ENCODE measurements around the gene PRKAG2.
"Not testable (repeated sequence)": the region's sequence is repeated elsewhere in the genome, so short reads cannot be mapped to it uniquely, and the experiment has no call there.

PRKAG2 gene

DNA sequence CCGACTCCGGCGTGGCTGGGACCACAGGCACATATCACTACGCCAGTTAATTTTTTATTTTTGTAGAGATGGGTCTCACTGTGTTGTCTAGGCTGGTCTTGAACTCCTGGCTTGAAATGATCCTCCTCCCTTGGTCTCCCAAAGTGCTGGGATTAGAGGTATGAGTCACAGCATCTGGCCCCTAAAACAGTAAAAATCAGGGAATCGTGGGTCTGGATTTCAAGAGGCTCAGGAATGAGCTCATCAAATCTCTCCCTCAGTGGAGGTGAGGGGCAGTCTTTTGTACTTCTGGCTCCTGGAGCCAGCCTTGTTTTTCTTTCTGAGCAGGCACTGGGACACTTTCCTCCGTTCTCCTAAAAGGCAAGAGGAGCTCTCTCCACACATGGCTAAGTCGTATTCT lies 325.1 kb downstream of the PRKAG2 start:
- no peak for DNase-seq (ENCODE audit: low read depth)

GRCh38 chr7:151550656-151551286 lies 326.1 kb downstream of the PRKAG2 start:
- peak; percentile 85 for DNase-seq (ENCODE audit: low read depth)

DNA sequence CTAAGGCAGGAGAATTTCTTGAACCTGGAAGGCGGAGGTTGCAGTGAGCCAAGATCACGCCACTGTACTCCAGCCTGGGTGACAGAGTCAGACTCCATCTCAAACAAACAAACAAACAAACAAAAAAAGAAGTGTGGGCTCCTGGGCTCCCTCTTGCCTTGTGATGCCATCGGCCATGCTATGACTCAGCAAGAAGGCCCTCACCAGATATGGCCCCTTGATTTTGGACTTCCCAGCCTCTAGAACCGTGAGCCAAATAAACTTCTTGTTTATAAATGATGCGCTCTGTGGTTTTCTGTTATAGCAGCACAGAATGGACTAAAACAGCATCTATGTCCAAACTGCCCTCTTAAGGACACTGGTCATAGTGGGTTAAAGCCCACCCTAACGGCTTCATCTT lies 327.3 kb downstream of the PRKAG2 start:
- no peak for DNase-seq (ENCODE audit: low read depth)

DNA sequence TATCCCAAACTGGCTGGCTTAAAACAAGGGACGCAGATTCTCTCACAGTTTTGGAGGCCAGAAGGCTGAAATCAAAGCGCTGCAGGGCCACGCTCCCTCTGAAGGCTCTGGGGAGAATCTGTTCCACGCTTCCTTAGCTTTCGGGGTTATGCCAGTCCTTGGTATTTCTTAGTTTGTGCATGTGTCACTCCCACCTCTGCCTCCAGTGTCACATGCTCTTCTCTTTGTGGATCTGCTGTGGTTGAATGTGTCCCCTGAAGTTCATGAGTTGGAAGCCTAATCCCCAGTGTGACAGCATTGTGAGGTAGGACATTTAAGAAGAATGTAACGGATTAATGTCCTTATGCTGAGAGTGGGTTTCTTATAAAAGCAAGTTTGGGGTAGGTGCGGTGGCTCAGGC lies 327.8 kb downstream of the PRKAG2 start:
- no peak for DNase-seq (ENCODE audit: low read depth)

DNA sequence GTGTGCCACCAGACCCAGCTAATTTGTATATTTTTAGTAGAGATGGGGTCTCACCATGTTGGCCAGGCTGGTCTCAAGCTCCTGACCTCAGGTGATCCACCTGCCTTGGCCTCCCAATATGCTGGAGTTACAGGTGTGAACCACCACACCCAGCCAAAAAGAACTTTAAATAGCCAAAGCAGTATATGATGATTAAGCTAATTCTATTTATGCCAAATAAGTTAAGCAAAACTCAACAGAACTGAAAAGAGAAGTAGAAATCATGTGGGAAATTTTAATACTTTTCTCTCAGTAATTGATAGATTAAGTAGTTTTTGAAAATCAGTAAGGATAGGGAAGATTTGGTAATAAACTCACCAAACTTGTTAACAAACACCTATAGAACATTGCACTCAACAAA lies 332.7 kb downstream of the PRKAG2 start:
- no peak for DNase-seq (ENCODE audit: low read depth)

GRCh38 chr7:151542606-151543130 lies 334.2 kb downstream of the PRKAG2 start:
- DNase-seq (ENCODE audit: low read depth), result no peak

DNA sequence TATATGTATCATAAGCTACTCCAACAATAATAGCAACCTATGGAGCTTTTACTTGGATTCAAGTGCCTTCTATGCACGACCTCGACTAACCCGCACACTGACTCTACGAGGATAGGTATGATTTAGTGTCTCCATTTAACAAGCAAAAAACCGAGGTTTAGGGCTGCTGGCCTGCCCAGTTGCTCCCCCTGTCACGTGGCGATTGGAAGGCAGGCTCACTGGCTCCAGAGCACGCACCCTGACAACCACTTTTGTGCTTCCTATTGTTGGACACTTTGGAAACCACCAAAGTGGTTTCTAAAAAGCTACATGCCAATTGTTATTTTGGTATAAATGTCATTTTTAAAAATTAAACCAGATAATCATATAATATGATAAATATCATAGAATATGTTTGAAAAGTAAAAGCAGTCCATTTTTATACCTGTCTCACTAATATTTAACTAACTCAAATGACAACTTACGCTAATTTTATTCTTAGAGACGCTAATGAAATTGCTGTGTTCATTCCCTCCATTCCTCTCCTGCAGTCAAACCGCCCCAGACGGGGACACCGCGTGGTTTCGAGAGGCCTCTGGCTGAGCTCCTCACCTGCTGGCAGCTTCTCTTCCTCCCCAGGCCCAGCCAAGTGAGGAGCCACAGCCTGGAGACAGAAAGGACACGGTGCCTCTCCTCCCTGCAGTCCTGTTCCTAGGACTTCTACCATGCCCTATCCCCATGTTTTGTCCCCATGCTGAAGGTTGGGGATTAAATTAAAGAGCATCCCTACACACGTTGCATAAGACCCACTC lies 335.0 kb downstream of the PRKAG2 start:
- DNase-seq (ENCODE audit: low read depth), result no peak

DNA sequence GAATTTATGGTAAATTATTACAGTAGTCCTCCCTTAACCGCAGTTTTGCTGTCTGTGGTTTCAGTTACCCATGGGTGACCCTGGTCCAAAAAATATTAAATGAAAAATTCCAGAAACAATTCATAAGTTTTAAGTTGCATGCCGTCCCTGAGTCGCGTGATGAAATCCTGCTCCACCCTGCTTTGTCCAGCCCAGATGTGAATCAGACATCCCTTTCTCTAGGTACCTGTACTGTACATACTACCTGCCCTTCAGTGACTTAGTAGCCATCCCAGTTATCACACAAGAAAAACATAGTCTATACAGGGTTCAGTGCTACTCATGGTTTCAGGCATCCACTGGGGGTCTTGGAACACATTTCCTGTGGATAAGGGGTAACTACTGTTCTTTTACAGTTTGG lies 336.8 kb downstream of the PRKAG2 start:
- DNase-seq (ENCODE audit: low read depth), result no peak

DNA sequence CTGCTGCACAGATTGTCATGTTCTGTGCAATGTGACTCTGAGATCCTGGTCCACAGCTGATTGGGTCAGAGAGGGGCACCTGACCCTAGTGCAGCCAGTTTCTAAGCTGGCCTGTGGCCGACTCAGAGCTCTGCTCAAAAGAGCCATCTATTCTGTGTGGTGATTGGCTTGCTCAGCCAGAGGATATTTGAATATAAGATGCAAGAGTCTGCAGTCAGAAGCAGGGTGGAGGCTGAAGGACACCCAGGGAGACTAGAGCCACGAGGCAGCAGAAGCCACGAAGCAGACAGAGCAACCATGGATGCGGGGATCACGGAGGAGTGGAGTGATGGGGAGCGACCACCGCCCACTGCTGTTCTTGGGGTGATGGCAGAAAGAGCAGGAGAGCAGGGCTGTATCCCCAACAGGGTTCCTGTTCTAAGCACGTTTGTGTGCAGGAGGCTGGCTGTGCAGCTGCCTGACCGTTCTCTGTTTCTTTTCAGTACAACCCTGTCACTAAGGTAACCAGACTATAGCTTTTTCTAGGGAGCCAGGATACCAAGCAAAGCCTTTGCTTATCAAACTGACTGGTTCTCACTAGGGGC lies 337.7 kb downstream of the PRKAG2 start:
- peak; percentile 44 for DNase-seq (ENCODE audit: low read depth)

DNA sequence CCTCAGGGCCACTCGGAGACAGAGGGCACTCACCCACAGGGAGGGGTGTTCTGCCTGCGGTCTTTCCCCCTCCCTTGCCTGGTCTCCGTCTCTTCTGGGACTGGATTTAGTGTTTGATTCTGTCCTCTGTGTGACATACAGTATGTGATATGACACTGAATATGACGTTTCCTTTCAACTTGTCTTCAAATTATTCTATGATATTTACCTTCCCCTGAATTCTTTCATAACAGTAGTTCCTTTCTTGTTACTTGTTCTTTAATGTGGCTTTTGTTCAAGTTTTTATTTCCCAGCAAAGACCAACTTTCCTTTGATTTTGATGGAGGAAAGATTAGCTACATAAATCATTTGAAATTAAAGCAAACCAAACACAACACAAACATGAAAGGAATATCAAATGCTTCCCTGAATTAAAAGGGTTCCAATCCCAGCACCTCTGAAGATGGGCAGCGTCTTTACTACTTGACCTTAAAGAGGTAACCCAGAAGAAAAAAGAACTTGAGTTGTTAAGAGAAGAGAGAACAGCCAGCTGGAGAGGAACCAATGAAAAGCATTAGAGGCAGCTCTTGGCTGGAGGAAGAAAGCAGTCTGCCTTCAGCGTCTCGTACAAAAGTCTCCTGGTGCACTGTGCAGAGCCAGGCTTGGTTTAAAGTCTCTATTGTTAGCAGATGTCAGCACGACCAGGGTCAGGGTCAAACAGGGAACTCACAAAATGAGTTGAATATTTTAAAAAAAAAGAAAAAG lies 338.9 kb downstream of the PRKAG2 start:
- peak; percentile 31 for DNase-seq (ENCODE audit: low read depth)

DNA sequence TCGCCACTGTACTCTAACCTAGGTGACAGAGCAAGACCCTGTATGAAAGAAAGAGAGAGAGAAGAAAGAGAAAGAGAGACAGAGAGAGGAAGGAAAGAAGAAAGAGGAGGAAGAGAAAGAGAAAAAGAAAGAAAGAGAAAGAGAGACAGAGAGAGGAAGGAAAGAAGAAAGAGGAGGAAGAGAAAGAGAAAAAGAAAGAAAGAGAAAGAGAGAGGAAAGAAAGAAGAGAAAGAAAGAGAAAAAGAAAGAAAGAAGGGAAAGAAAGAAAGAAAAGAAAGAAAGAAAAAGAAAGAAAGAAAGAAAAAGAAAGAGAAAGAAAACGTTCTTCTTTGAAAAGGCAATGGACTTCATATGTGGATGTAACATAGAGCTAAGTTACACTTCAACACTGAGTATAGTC lies 340.7 kb downstream of the PRKAG2 start:
- not testable (repeated sequence) for DNase-seq (ENCODE audit: low read depth)

DNA sequence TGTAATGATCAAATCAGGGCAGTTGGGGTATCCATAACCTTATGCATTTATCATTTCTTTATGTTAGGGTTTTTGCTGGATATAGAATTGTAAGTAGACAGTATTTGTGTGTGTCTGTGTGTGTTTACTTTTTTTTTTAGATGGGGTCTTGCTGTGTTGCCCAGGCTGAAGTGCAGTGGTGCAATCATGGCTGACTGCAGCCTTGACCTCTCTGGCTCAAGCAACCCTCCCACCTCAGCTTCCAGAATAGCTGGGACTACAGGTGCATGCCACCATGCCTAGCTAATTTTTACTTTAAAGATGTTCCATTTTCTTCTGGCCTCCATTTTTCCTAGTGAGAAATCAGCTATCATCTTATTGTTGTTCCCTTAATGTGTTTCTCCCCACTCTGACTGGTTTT lies 347.1 kb downstream of the PRKAG2 start:
- no peak for DNase-seq (ENCODE audit: low read depth)

- no peak for DNase-seq (ENCODE audit: low read depth)
Observed at GRCh38 chr7:151524845-151525244, 352.1 kb downstream of the PRKAG2 start.

- no peak for DNase-seq (ENCODE audit: low read depth)
Observed at GRCh38 chr7:151524331-151524730, 352.6 kb downstream of the PRKAG2 start.

DNA sequence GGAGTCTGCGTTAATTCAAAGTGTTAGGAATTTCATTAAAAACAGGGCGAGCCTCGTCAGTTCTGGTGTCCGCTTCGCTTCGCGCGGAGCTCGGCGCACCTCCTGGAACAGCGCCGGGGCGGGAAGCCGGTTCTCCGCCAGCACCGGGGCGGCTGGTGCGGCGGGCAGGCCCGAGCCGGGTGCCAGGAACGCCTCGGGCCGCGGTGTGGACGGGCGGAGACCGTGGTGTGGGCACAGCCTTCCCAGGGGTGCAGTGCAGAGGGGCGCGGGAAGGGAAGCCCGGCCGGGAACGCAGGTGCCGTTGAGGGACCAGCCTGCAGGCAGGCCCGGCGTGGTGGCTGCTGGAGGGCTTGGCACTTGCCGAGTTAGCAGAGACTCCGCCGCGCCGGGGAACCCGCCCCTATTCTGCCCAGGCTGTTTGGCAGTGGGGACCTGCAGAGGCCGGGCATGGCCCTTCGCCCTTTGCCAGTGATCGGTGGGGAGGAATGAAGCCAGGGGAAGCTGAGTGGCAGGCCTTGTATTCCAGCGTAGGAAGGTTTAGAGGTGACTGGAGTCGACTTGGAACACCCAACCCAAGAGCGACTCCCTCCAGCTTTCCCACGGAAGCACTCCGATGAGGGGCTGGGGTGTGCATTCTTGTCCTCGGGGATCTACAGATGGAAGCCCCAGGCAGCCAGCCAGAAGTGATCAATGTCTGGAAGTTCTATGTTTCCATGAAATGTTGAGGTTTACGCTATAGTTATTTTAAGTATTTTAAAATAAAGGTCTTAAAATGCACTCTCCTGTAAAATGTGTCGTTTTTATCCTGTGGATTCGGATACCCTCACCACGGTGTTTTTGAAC lies 356.3 kb downstream of the PRKAG2 start:
- DNase-seq (ENCODE audit: low read depth), result no peak

GRCh38 chr7:151519765-151520418 lies 357.0 kb downstream of the PRKAG2 start, which contains the start of gene RHEB:
RHEB (minus strand) TSS chr7:151519895; CDS start chr7:151519511, 384 bp downstream.
- DNase-seq (ENCODE audit: low read depth), result peak; percentile 99

DNA sequence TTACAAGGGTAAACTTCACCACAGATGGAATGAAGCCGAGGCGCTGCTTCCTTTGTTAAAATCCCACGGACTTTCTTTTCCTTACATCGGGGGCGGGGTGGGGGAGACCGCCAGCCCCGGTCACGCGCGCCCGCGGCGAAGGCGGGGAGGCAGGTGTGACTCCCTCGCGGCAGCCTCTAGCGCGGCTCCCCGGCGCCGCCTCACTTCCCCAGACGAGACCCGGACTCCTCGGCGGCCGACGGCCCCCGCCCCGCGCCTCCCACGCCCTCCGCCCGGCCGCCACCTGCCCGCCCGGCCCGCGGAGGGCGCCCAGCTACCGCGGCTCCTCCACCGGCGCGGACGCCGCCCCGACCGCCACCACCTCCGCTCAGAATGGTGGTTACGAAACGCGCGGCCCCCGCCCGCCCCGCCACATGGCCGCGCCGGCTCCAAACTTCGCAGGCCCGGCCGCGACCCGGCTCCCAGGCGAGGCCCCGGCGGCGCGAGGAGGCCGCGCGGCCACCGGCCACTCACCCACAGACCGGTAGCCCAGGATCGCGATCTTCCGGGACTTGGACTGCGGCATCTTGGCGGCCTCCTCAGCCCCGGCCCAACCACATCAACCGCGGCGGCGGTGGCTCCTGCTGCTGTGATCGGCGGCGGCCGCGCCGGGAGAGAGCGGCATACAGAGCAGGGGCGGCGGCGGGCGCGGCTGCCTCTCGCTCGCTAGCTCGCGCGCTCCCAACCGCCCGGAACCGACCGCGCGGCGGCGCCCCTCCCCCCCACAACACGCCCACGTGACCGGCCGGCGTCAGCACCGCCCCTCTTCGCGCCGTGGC lies 357.8 kb downstream of the PRKAG2 start:
- DNase-seq (ENCODE audit: low read depth), result peak; percentile 26

DNA sequence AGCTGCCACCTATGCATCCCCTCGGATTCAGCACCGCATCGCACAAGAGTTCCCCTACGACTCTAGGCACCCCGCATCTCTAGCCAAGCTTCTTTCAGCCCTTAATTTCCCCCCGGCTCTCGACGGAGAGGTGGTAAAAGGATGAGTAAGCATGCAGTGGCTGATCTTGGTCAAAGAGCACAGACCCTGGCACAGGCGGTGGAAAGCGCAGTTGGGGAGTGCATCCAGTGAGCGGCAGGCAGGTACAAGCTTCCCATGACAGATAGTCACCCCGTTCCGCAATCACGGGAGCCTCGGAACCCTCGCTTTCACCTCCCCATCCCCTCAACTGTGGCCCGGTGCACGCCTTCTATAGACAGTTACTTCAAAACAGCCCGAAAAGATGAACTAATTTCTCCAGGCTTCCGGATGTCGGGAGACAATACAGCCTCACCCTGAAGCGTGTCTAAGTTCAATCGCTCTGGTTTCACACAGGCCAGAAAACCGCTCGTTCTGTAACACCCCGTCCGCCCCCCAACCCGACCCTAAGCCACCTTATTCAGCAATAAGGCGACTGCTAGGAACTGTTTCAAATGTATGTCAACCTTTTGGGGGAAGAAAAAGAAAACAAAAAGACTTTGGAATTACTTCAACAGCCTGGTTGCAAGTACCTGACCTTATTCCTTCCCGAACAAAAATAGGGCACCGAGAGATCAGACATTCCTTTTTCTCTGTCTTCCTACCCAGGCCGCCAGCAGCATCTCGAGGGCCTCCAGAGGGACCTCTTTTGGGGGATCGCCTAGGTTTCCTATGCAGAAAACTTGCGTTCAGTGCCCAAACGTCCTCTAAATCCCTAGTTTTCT lies 358.6 kb downstream of the PRKAG2 start:
- peak; percentile 60 for DNase-seq (ENCODE audit: low read depth)

- DNase-seq (ENCODE audit: low read depth), result no peak
Observed at GRCh38 chr7:151517601-151518104, 359.3 kb downstream of the PRKAG2 start.

All from iris pigment epithelial cell (primary cell).